IMR-90 (cell line): ENCODE results near the gene GPSM3.
"Not testable (repeated sequence)": the region's sequence is repeated elsewhere in the genome, so short reads cannot be mapped to it uniquely, and the experiment has no call there.

Experiments used
- CTCF ChIP-seq: conservative IDR thresholded peaks from 2 replicates; pipeline ENCODE4 v1.5.1; 2012; ENCODE audit warnings: mild to moderate bottlenecking, low read depth, low read length, improper control_type of control experiment
- MAFK ChIP-seq: IDR thresholded peaks from 2 replicates; pipeline ENCODE4 v1.6.1; 2012; ENCODE audit warnings: low read depth, low read length, improper control_type of control experiment
- MXI1 ChIP-seq: IDR thresholded peaks from 2 replicates; pipeline ENCODE4 v1.6.1; 2012; ENCODE audit warnings: low read depth, mild to moderate bottlenecking, low read length, moderate library complexity, borderline replicate concordance
- POLR2A ChIP-seq: IDR thresholded peaks from 2 replicates; pipeline ENCODE4 v1.6.1; 2012; ENCODE audit warnings: mild to moderate bottlenecking, low read depth, low read length

- TF ChIP-seq CTCF, MXI1, MAFK, POLR2A: not testable (repeated sequence)
These were observed 4.6 kb downstream of the GPSM3 start for GRCh38 chr6:32187725-32188380.
